ENCODE results near the gene CCDC6.
"Not testable (repeated sequence)": the region's sequence is repeated elsewhere in the genome, so short reads cannot be mapped to it uniquely, and the experiment has no call there.

CCDC6 gene

GRCh38 chr10:59805014-59805413 lies 101.3 kb downstream of the CCDC6 start:
- DNase-seq: peak; percentile 43

GRCh38 chr10:59804220-59804619 lies 102.1 kb downstream of the CCDC6 start:
- DNase-seq: no peak

- no peak for DNase-seq
Measured at GRCh38 chr10:59803714-59804113, 102.6 kb downstream of the CCDC6 start.

- DNase-seq: no peak
Measured at GRCh38 chr10:59801171-59801570, 105.2 kb downstream of the CCDC6 start.

GRCh38 chr10:59799421-59799820 lies 106.9 kb downstream of the CCDC6 start:
- no peak for DNase-seq

- peak; percentile 13 for DNase-seq
Measured at GRCh38 chr10:59793919-59794318, 112.4 kb downstream of the CCDC6 start.

- DNase-seq: no peak
Measured at GRCh38 chr10:59792812-59793211, 113.5 kb downstream of the CCDC6 start.

GRCh38 chr10:59791601-59792000 lies 114.8 kb downstream of the CCDC6 start:
- no peak for DNase-seq

GRCh38 chr10:59790080-59790479 lies 116.3 kb downstream of the CCDC6 start:
- DNase-seq: not testable (repeated sequence)

- not testable (repeated sequence) for DNase-seq
Measured at GRCh38 chr10:59788914-59789313, 117.4 kb downstream of the CCDC6 start.

- DNase-seq: not testable (repeated sequence)
Measured at GRCh38 chr10:59787032-59787431, 119.3 kb downstream of the CCDC6 start.

- DNase-seq: not testable (repeated sequence)
Measured at GRCh38 chr10:59785476-59785875, 120.9 kb downstream of the CCDC6 start.

- no peak for DNase-seq
Measured at GRCh38 chr10:59781511-59781910, 124.8 kb downstream of the CCDC6 start.

- DNase-seq: no peak
Measured at GRCh38 chr10:59779756-59780533, 126.4 kb downstream of the CCDC6 start.

GRCh38 chr10:59774451-59774850 lies 131.9 kb downstream of the CCDC6 start:
- no peak for DNase-seq

- DNase-seq: peak; percentile 28
Measured at GRCh38 chr10:59773088-59773487, 133.3 kb downstream of the CCDC6 start.

- DNase-seq: no peak
Measured at GRCh38 chr10:59771162-59771807, 135.1 kb downstream of the CCDC6 start.

- no peak for DNase-seq
Measured at GRCh38 chr10:59770689-59771088, 135.7 kb downstream of the CCDC6 start.

- no peak for DNase-seq
Measured at GRCh38 chr10:59762505-59762904, 143.9 kb downstream of the CCDC6 start.

- no peak for DNase-seq
Measured at GRCh38 chr10:59757966-59758365, 148.4 kb downstream of the CCDC6 start.

- no peak for DNase-seq
Measured at GRCh38 chr10:59754951-59755350, 151.4 kb downstream of the CCDC6 start.

GRCh38 chr10:59753267-59753666 lies 153.1 kb downstream of the CCDC6 start, which contains the start of gene MRLN:
Gene MRLN, minus strand, starts transcription at chr10:59753455.
- DNase-seq: no peak

- no peak for DNase-seq
Measured at GRCh38 chr10:59752278-59752940, 153.9 kb downstream of the CCDC6 start.
